Stimulated activated CD4-positive, alpha-beta T cell treated with anti-CD3 and anti-CD28 coated beads, Interleukin-15, amount 100 ng/mL, for 1 hour (primary cell): ENCODE measurements around the gene HERC3.
A peak's percentile ranks its signal among the peaks of the same experiment; 100 is the strongest.

Experiments
- DNase-seq, 2 donors: peaks; one replicate each; pipeline ENCODE4 v3.0.0-alpha.2; 2020; ENCODE audit warnings: low read depth in 1 of 2, low spot score in 1 of 2

HERC3 gene

GRCh38 chr4:88659055-88659889 lies 67.0 kb downstream of the HERC3 start:
- no peak for DNase-seq

- DNase-seq: no peak
These were observed 67.6 kb downstream of the HERC3 start for GRCh38 chr4:88659890-88660208.

GRCh38 chr4:88660446-88661294 lies 68.4 kb downstream of the HERC3 start:
- no peak for DNase-seq

GRCh38 chr4:88661739-88662138 lies 69.5 kb downstream of the HERC3 start:
- no peak for DNase-seq

GRCh38 chr4:88672987-88673386 lies 80.7 kb downstream of the HERC3 start:
- DNase-seq: no peak

GRCh38 chr4:88673886-88674285 lies 81.6 kb downstream of the HERC3 start:
- DNase-seq: no peak

- DNase-seq: no peak
These were observed 82.3 kb downstream of the HERC3 start for GRCh38 chr4:88674565-88674964.

- no peak for DNase-seq
These were observed 82.7 kb downstream of the HERC3 start for GRCh38 chr4:88674979-88675378.

- no peak for DNase-seq
These were observed 83.3 kb downstream of the HERC3 start for GRCh38 chr4:88675543-88675942.

GRCh38 chr4:88681209-88681608 lies 88.9 kb downstream of the HERC3 start:
- no peak for DNase-seq

GRCh38 chr4:88690355-88690754 lies 98.1 kb downstream of the HERC3 start:
- DNase-seq: no peak

- DNase-seq: no peak
These were observed 101.5 kb downstream of the HERC3 start for GRCh38 chr4:88693792-88694191.

GRCh38 chr4:88696630-88697029 lies 104.3 kb downstream of the HERC3 start:
- DNase-seq: no peak

GRCh38 chr4:88697141-88697540 lies 104.9 kb downstream of the HERC3 start:
- no peak for DNase-seq

- DNase-seq: peak; percentile 22 to 34
These were observed 105.5 kb downstream of the HERC3 start, which contains the start of gene NAP1L5 for GRCh38 chr4:88697588-88698329. Gene NAP1L5, minus strand, starts transcription at chr4:88697829. Its CDS starts 75 bp downstream, at chr4:88697754.

- no peak for DNase-seq
These were observed 106.2 kb downstream of the HERC3 start for GRCh38 chr4:88698519-88698918.

- no peak for DNase-seq
These were observed 110.5 kb downstream of the HERC3 start for GRCh38 chr4:88702782-88703181.

GRCh38 chr4:88705223-88705622 lies 112.9 kb downstream of the HERC3 start:
- no peak for DNase-seq

GRCh38 chr4:88705805-88706492 lies 113.7 kb downstream of the HERC3 start:
- DNase-seq: no peak

GRCh38 chr4:88706574-88706973 lies 114.3 kb downstream of the HERC3 start:
- DNase-seq: no peak

GRCh38 chr4:88709989-88710388 lies 117.7 kb downstream of the HERC3 start:
- no peak for DNase-seq
